PC-9 (cell line): ENCODE data around the gene SPTB. TPM values are rescaled to one million over a fixed set of nuclear protein-coding genes. Genes with fewer than 3 reads are reported as not detected.
A peak's percentile ranks its signal among the peaks of the same experiment; 100 is the strongest.

ENCODE experiments used
- BruUV-seq: library from RNA; stranded (reverse); fragments of 400-500 nt; replicated peaks from 2 replicates; lab custom pipeline; 2021; lab: Mats Ljungman, UMichigan
- CTCF ChIA-PET: fragments of 300-600 bp; sonication (Branson Sonifier 250); formaldehyde crosslinking; loops from one replicate; lab custom pipeline; 2022; ENCODE audit warnings: antibody characterized with exemption; lab: Charles Lee
- POLR2A ChIA-PET: fragments of 300-600 bp; sonication (Branson Sonifier 250); formaldehyde crosslinking; loops from one replicate; lab custom pipeline; 2022; ENCODE audit warnings: antibody characterized with exemption; ENCODE audit not compliant: unreplicated experiment; lab: Charles Lee
- DNase-seq, 2 experiments: peaks; one replicate each; pipeline versions ENCODE4 v3.0.0 to v3.0.0-alpha.2; 2015 to 2022; ENCODE audit warnings: mixed read lengths in 1 of 2
- H2AFZ ChIP-seq: fragments of 200-600 bp; sonication (generic); 2 replicates; pipeline ENCODE4 v1.8.1; 2017; ENCODE audit warnings: antibody characterized with exemption
- H3F3A ChIP-seq: fragments of 200-600 bp; sonication (generic); 2 replicates; pipeline ENCODE4 v1.8.1; 2017; ENCODE audit warnings: antibody characterized with exemption, mild to moderate bottlenecking, low read depth; ENCODE audit not compliant: insufficient read depth
- H3K27ac ChIP-seq: fragments of 200-600 bp; sonication (generic); 2 replicates; pipeline ENCODE4 v1.6.1; 2016; ENCODE audit warnings: mixed run types
- H3K27me3 ChIP-seq: fragments of 200-600 bp; sonication (generic); 2 replicates; pipeline ENCODE4 v1.6.1; 2016; ENCODE audit warnings: low read depth, mixed run types; ENCODE audit not compliant: insufficient read depth
- H3K36me3 ChIP-seq: fragments of 200-600 bp; sonication (generic); 2 replicates; pipeline ENCODE4 v1.6.1; 2016; ENCODE audit warnings: low read depth, mixed run types
- H3K4me1 ChIP-seq: fragments of 200-600 bp; sonication (generic); replicated peaks from 2 replicates; pipeline ENCODE4 v1.6.1; 2016; ENCODE audit warnings: mixed run types; ENCODE audit not compliant: insufficient read depth
- H3K4me2 ChIP-seq: fragments of 200-600 bp; sonication (generic); 2 replicates; pipeline ENCODE4 v1.6.1; 2017; ENCODE audit warnings: mixed run types
- H3K4me3 ChIP-seq: fragments of 200-600 bp; sonication (generic); 2 replicates; pipeline ENCODE4 v1.6.1; 2016; ENCODE audit warnings: mixed run types
- H3K79me2 ChIP-seq: fragments of 200-600 bp; sonication (generic); 2 replicates; pipeline ENCODE4 v1.6.1; 2017; ENCODE audit warnings: low read depth, mixed run types
- H3K9me2 ChIP-seq: fragments of 200-600 bp; sonication (generic); 2 replicates; pipeline ENCODE4 v1.8.1; 2017; ENCODE audit warnings: mild to moderate bottlenecking; ENCODE audit not compliant: insufficient read depth
- H3K9me3 ChIP-seq: fragments of 200-600 bp; sonication (generic); 2 replicates; pipeline ENCODE4 v1.8.1; 2016; ENCODE audit warnings: low read depth; ENCODE audit not compliant: insufficient read depth
- H4K20me1 ChIP-seq: fragments of 200-600 bp; sonication (generic); 2 replicates; pipeline ENCODE4 v1.8.1; 2017; ENCODE audit not compliant: insufficient read depth
- CTCF ChIP-seq: fragments of 200-600 bp; sonication (generic); conservative IDR thresholded peaks from 2 replicates; pipeline ENCODE4 v1.6.1; 2017; ENCODE audit warnings: mixed run types, antibody characterized with exemption, mild to moderate bottlenecking, moderate library complexity
- EZH2 ChIP-seq: fragments of 200-600 bp; sonication (generic); IDR thresholded peaks from 2 replicates; pipeline ENCODE4 v1.8.0; 2017; ENCODE audit warnings: antibody characterized with exemption, low read depth
- intact Hi-C: fragments of 100-400 bp; cut with micrococcal nuclease; formaldehyde crosslinking; loops from one replicate; pipeline ENCODE4 v1.10.0; 2022; ENCODE audit not compliant: unreplicated experiment
- total RNA-seq: library from RNA; stranded (reverse); gene quantifications from 2 replicates; pipeline ENCODE4 v1.2.3, GENCODE V29; 2021

SPTB gene
- total RNA-seq, 1 experiment from 2014 or later: 0.50 TPM

GRCh38 chr14:64734990-64735389 lies 144.7 kb downstream of the SPTB start:
- BruUV-seq: no TSS peak
- POLR2A ChIA-PET: no interaction called here
- no peaks in the 10 kb centered on the region for H3K27me3 ChIP-seq
- no peak overlapping the region for H3K4me2 ChIP-seq
- H3K9me2 ChIP-seq: no peaks in the 10 kb centered on the region
- 0 out of 2 replicates have a peak, but pooled peaks cover 2% of the 10 kb centered on the region for H4K20me1 ChIP-seq
- H3K9me3 ChIP-seq: no peaks in the 10 kb centered on the region
- no peak overlapping the region for H2AFZ ChIP-seq
- TF ChIP-seq CTCF: no peak
- TF ChIP-seq EZH2: no peak
- H3F3A ChIP-seq: no peaks in the 10 kb centered on the region
- H3K36me3 ChIP-seq: peaks cover 3% of the 10 kb centered on the region; the same call in 1 of the 2 replicates
- H3K4me3 ChIP-seq: no peak overlapping the region
- no peak for DNase-seq
- no peaks in the 10 kb centered on the region for H3K79me2 ChIP-seq
- CTCF ChIA-PET: no interaction called here
- H3K4me1 ChIP-seq: no peaks in the 10 kb centered on the region
- H3K27ac ChIP-seq: no peak overlapping the region
- intact Hi-C loops: no loop called here

- Histone ChIP-seq H4K20me1 (0 out of 2 replicates have a peak, but pooled peaks cover 2% of the 10 kb centered on the region), H3K4me2 (no peak overlapping the region), H3K79me2 (no peaks in the 10 kb centered on the region), H3K9me3 (no peaks in the 10 kb centered on the region), H3K36me3 (peaks cover 7% of the 10 kb centered on the region; the same call in 1 of the 2 replicates), H3K4me1 (no peaks in the 10 kb centered on the region), H3K27me3 (no peaks in the 10 kb centered on the region), H3K27ac (no peak overlapping the region), H2AFZ (no peak overlapping the region), H3K4me3 (no peak overlapping the region), H3K9me2 (no peaks in the 10 kb centered on the region), H3F3A (no peaks in the 10 kb centered on the region)
- ChIA-PET CTCF (interaction anchor here (0.7 kb wide), 1 partner anchor 59 kb away, joined by 5 read pairs; no protein-coding TSS in a partner anchor), POLR2A (interaction anchor here (0.7 kb wide), 1 partner anchor 13 kb away, joined by 3 read pairs; no protein-coding TSS in a partner anchor)
- no peak for DNase-seq
- BruUV-seq: TSS peak; percentile 18
- intact Hi-C loops: no loop called here
- TF ChIP-seq EZH2 (no peak), CTCF (no peak)
These were observed 145.8 kb downstream of the SPTB start for GRCh38 chr14:64733899-64734298.

DNA sequence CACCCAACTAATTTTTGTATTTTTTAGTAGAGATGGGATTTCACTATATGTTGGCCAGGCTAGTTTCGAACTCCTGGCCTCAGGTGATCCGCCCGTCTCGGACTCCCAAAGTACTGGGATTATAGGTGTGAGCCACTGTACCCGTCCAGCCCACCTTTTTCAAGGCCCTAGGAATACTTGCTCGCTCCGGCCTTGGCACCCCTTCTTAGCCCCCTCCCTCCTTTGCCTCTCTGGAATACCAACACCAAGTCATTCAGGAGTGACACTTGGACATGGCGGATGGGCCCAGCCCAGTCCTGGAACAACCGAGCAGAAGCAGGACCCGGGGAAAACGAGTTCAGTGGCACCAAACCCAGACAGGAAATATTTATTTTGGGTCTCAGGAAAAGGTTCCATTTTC lies 146.4 kb downstream of the SPTB start:
- no peaks in the 10 kb centered on the region for H3F3A ChIP-seq
- peaks cover 12% of the 10 kb centered on the region; the same call in 1 of the 2 replicates for H3K36me3 ChIP-seq
- no peak overlapping the region for H3K4me2 ChIP-seq
- DNase-seq: no peak
- no peak overlapping the region for H2AFZ ChIP-seq
- no peak for TF ChIP-seq CTCF
- TF ChIP-seq EZH2: no peak
- intact Hi-C loops: no loop called here
- no peaks in the 10 kb centered on the region for H3K4me1 ChIP-seq
- POLR2A ChIA-PET: no interaction called here
- H3K9me3 ChIP-seq: no peaks in the 10 kb centered on the region
- H3K27me3 ChIP-seq: no peaks in the 10 kb centered on the region
- CTCF ChIA-PET: no interaction called here
- H3K9me2 ChIP-seq: no peaks in the 10 kb centered on the region
- no peaks in the 10 kb centered on the region for H3K79me2 ChIP-seq
- no TSS peak for BruUV-seq
- 0 out of 2 replicates have a peak, but pooled peaks cover 2% of the 10 kb centered on the region for H4K20me1 ChIP-seq
- H3K27ac ChIP-seq: no peak overlapping the region
- no peak overlapping the region for H3K4me3 ChIP-seq
